ENCODE data around the gene KANK4. TPM values are rescaled to one million over a fixed set of nuclear protein-coding genes. Genes with fewer than 3 reads are reported as not detected.

Gene KANK4
- total and polyA plus RNA-seq, 2 of the 8 experiments (the other 6 are each of a cell fraction or from before 2014, with no cell fraction given): 0.22 to 0.26 TPM

DNA sequence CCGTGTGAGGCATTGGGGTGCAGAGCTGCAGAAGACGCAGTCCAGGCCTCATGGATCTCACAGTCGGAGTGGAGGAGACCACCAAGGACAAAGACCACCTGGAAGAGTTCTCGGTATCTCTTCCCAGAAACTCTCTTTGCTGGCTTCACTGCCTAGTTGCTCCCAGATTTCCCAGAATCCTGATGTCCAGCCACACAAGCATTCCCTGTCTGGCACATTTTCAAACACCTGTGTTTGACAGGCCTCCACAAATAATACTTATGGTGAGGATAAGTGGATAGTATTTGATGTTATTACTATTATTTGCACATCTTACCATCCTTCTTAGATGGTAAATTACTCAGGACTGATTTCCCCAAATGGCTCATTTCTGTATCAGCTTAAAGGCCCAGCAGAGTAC, 27.7 kb upstream of the KANK4 start (continued):
- TF ChIP-seq, protein P1, sequence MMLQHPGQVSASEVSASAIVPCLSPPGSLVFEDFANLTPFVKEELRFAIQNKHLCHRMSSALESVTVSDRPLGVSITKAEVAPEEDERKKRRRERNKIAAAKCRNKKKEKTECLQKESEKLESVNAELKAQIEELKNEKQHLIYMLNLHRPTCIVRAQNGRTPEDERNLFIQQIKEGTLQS (IDR thresholded peaks at IDR 0.05; ENCODE audit: insufficient read depth, low read depth, low read length): no peak
- no peak for TF ChIP-seq CTCF (IDR thresholded peaks at IDR 0.05; ENCODE audit: control extremely low read depth in 1 of 3, insufficient read depth in 1 of 3, low read depth in 1 of 3, low read length in 3 of 3)
- no peak for TF ChIP-seq CEBPB (IDR thresholded peaks at IDR 0.05; ENCODE audit: low read depth, low read length)
- TF ChIP-seq JUN (IDR thresholded peaks at IDR 0.05; ENCODE audit: low read depth, low read length): no peak
- no peak for TF ChIP-seq RFX5 (IDR thresholded peaks at IDR 0.05; ENCODE audit: borderline replicate concordance, low read depth, low read length)
- no peak for TF ChIP-seq SP4 (IDR thresholded peaks at IDR 0.05; ENCODE audit: low read length)

Measured in H1 (cell line).